T-helper 2 cell treated with Interferon-gamma antibody and Interleukin-4, amounts not matched to agents 100 ng/mL and 5 ng/mL, for 36 hours (primary cell): Measurements from ENCODE around the gene MMP27. TPM values are rescaled to one million over a fixed set of nuclear protein-coding genes. Genes with fewer than 3 reads are reported as not detected.

Source experiments
- intact Hi-C: fragments of 100-400 bp; cut with micrococcal nuclease; formaldehyde crosslinking; loops from one replicate; pipeline ENCODE4 v1.15.1; 2023
- total RNA-seq: library from RNA; stranded (reverse); gene quantifications from 2 replicates; pipeline ENCODE4 v1.2.3, GENCODE V29; 2022

MMP27 gene
- total RNA-seq, 1 donor from 2014 or later = not detected

- intact Hi-C loops = no loop called here
Measured at GRCh38 chr11:102704841-102705240, 728 bp downstream of the MMP27 start.

- intact Hi-C loops = no loop called here
Measured at GRCh38 chr11:102703826-102704493, 1.6 kb downstream of the MMP27 start.

- intact Hi-C loops = no loop called here
Measured at GRCh38 chr11:102695201-102695600, 10.4 kb downstream of the MMP27 start.

- intact Hi-C loops = no loop called here
Measured at GRCh38 chr11:102685754-102686153, 19.8 kb downstream of the MMP27 start.

- intact Hi-C loops = no loop called here
Measured at GRCh38 chr11:102685338-102685737, 20.2 kb downstream of the MMP27 start.

GRCh38 chr11:102683277-102683676 is 22.3 kb downstream of the MMP27 start:
- intact Hi-C loops = no loop called here

GRCh38 chr11:102680945-102681344 is 24.6 kb downstream of the MMP27 start:
- intact Hi-C loops = no loop called here

- intact Hi-C loops = no loop called here
Measured at GRCh38 chr11:102678022-102678421, 27.5 kb downstream of the MMP27 start.

GRCh38 chr11:102676084-102676483 is 29.5 kb downstream of the MMP27 start:
- intact Hi-C loops = no loop called here

GRCh38 chr11:102669664-102670063 is 35.9 kb downstream of the MMP27 start:
- intact Hi-C loops = no loop called here

- intact Hi-C loops = loop anchor here (1.0 to 2.0 kb wide), 3 partner anchors 172 to 378 kb away; no protein-coding TSS in a partner anchor
Measured at GRCh38 chr11:102666331-102666957, 39.1 kb downstream of the MMP27 start.

- intact Hi-C loops = no loop called here
Measured at GRCh38 chr11:102664001-102664752, 41.4 kb downstream of the MMP27 start.

GRCh38 chr11:102662607-102663006 is 43.0 kb downstream of the MMP27 start:
- intact Hi-C loops = no loop called here

- intact Hi-C loops = no loop called here
Measured at GRCh38 chr11:102661040-102661439, 44.5 kb downstream of the MMP27 start.

GRCh38 chr11:102656528-102656927 is 49.0 kb downstream of the MMP27 start:
- intact Hi-C loops = no loop called here

GRCh38 chr11:102655547-102655946 is 50.0 kb downstream of the MMP27 start:
- intact Hi-C loops = no loop called here

- intact Hi-C loops = no loop called here
Measured at GRCh38 chr11:102654761-102655160, 50.8 kb downstream of the MMP27 start.

GRCh38 chr11:102653744-102654291 is 51.8 kb downstream of the MMP27 start:
- intact Hi-C loops = no loop called here

- intact Hi-C loops = no loop called here
Measured at GRCh38 chr11:102647430-102647829, 58.1 kb downstream of the MMP27 start.

GRCh38 chr11:102643941-102644340 is 61.6 kb downstream of the MMP27 start:
- intact Hi-C loops = no loop called here
